Upper lobe of left lung (tissue), 4 donors: Measurements from ENCODE around the gene CEP78.

Experiments
- EP300 ChIP-seq, 4 donors: sonication (generic); formaldehyde crosslinking; IDR thresholded peaks; one replicate each; pipeline ENCODE4 v1.5.1; 2017; ENCODE audit warnings: antibody characterized with exemption in 4 of 4, control low read depth in 2 of 4
- POLR2A ChIP-seq, 4 donors: fragments of 450-650 bp; IDR thresholded peaks; one replicate each; pipeline ENCODE4 v1.5.1; 2016 to 2017; ENCODE audit warnings: antibody characterized with exemption in 4 of 4, mild to moderate bottlenecking in 2 of 4
- TF ChIP-seq, protein P1 (sequence below), 6 experiments: fragments of 450-650 bp in 4 of 6; fragments of 200-600 bp in 2 of 6; sonication (generic) in 2 of 6; IDR thresholded peaks; one replicate each; pipeline ENCODE4 v1.5.1; 2016 to 2019; ENCODE audit warnings: antibody characterized with exemption in 6 of 6

GRCh38 chr9:78291240-78291925, 55.5 kb downstream of the CEP78 start:
- TF ChIP-seq POLR2A (IDR thresholded peaks at IDR 0.05) (no peak), EP300 (IDR thresholded peaks at IDR 0.05) (no peak)
- TF ChIP-seq, protein P1, sequence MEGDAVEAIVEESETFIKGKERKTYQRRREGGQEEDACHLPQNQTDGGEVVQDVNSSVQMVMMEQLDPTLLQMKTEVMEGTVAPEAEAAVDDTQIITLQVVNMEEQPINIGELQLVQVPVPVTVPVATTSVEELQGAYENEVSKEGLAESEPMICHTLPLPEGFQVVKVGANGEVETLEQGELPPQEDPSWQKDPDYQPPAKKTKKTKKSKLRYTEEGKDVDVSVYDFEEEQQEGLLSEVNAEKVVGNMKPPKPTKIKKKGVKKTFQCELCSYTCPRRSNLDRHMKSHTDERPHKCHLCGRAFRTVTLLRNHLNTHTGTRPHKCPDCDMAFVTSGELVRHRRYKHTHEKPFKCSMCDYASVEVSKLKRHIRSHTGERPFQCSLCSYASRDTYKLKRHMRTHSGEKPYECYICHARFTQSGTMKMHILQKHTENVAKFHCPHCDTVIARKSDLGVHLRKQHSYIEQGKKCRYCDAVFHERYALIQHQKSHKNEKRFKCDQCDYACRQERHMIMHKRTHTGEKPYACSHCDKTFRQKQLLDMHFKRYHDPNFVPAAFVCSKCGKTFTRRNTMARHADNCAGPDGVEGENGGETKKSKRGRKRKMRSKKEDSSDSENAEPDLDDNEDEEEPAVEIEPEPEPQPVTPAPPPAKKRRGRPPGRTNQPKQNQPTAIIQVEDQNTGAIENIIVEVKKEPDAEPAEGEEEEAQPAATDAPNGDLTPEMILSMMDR (IDR thresholded peaks at IDR 0.05) = no peak
